HG03025 (cell line): Measurements from ENCODE around the gene HOXC12.

Experiments
- ATAC-seq: cut with Tn5 transposase; IDR thresholded peaks from one replicate; pipeline ENCODE4 v1.9.1; 2021; ENCODE audit warnings: mild to moderate bottlenecking, moderate library complexity; ENCODE audit not compliant: unreplicated experiment, low FRiP score

The HOXC12 gene

DNA sequence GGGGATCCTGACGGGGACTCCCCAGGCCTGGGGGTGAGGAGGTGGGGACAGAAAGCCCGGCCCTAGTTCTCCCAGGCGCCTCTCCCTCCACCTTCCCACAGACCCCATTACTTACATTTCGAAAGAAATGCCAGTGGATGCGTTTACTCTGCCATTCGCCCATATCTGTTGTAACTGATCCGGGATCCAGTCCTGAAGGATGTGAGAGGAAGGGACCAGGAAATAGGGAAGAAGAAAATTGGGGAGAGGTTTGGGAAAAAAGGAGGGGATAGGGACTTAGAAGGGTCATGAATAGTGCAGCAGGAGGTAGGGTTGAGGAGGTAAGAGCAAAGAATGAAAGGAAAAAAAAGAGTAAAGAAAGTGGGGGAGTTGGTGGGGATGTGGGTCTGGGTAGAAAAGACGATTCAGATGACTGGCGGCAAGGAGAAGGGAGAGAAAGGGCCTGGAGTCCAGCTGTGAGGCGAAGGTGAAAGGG, 1.1 kb downstream of the HOXC12 start:
- ATAC-seq: no peak

DNA sequence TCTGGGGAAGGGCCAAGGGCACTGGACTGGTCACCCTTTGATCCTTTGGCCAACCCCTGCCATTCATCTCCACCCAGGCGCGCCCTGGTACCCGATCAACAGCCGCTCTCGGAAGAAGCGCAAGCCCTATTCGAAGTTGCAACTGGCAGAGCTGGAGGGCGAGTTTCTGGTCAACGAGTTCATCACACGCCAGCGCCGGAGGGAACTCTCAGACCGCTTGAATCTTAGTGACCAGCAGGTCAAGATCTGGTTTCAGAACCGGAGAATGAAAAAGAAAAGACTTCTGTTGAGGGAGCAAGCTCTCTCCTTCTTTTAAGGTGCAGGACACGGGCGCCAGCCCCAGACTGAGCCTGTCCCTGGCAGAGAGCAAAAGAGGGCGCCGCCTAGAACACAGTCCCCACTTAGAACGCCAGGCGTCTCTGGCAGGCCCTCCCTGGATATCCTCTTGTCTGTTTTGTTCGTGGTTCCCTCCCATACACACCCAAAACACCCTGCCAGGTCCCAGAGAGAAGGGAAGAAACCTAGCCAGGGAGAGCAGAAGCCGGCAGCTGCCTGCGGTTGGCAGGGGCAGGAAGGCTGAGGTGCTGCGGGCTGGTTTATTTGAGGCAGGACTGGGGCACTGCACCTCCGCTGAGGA, 1.7 kb downstream of the HOXC12 start:
- ATAC-seq: no peak

DNA sequence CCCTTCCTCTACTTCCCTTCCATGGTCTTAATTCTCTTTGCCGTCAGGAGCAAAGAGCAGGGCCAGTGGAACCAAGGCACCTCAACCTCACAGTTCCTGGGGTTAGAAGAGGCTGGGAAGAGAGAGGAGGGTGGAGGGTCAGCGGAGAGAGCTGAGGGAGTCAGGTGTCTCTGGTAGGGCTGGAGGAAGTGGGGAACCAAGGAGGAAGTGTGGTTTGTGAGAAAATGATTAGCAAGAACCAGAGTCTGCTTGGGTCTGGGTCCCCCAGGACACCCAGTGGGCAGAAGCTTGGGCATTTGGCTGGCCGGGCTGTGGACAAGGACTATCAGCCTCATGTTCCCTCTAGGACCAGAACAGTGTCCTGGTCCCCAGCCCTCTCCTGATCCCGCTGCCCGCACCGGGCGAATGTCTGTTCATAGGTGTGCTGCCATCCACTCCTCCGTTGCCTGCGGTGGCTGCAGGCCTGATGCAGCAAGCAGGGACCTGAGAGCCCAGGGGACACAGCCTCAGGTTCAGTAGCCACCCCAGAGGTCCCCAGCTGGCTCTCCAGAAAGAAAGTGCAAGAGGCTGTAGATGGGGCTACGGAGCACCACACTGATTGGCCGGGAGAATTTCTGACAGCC, 2.3 kb downstream of the HOXC12 start:
- no peak for ATAC-seq

DNA sequence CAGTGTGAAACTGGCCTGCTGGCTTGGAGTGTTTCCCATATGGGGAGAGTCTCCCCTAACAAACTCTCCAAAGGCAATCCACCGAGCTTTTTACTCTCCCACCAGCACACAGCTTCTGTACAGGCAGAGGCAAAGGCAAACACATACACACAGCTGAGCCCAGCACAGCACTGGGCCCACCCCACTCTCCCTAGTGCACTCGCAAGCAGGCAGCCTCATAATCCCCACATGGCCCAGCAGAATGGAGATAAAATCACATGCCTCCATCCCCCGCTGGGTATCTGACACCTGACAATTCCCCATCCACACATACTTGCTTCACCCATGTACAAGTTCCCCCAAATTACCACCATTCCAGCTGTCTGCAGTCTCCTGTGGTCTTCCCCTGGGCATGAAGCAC, 3.4 kb downstream of the HOXC12 start:
- ATAC-seq: no peak

DNA sequence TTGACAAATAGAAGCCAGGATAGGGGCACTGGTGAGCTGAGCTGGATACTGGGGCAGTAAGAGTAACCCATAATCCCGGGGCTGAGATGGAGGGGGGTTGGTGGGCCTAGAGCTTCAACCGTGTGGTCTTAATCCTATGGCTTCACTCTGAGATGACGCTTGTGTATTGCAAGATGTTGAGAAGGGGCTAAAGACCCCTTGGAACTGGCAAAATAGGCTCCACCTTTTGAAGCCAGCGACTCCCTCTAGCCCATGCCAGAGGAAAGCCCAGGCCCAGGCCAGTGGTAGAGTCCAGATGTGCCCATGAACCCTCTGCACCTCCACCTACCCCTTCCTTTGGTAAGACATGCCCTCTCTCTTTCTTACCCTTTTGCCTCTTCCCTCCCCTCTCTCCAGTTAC, 4.6 kb downstream of the HOXC12 start:
- ATAC-seq: no peak

DNA sequence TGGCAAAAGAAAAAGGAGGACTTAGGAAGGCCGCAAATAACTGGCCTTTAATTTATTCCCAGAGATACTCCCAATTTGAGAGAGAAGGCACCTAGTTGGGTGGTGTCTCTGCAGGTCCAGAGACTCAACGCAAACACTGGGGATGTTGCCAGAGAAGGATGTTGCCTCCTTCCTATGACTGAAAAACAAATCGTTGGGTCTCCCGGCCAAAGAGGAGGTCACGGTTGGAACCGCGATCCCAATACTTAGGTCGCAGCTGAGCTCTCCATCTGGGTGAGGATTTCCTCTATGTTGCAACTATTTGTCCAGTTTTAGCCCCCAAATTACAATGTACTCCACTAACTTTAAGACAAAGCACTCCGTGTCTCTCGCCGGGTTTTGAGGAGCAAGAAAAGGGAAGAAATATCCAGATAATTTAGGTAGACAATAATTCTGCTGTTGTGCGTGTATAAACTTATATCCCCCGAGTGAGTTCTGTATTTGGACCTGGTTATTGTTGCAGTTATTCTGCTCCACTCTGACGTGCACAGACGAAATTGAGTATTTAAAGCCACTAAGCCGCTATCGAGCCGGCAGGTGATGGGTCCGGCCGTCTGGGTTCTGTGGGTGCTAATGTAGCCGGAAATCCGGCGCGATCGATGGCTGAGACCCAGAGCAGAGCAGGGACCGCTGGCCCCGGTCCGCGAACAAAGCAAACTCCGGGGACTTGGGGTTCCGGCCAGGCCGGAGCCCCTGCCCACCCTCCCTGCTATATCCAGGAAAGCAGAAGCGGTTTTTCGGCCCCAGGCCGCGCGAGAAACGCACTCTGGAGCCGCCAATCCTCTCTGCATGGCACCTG, 5.7 kb downstream of the HOXC12 start:
- no peak for ATAC-seq

DNA sequence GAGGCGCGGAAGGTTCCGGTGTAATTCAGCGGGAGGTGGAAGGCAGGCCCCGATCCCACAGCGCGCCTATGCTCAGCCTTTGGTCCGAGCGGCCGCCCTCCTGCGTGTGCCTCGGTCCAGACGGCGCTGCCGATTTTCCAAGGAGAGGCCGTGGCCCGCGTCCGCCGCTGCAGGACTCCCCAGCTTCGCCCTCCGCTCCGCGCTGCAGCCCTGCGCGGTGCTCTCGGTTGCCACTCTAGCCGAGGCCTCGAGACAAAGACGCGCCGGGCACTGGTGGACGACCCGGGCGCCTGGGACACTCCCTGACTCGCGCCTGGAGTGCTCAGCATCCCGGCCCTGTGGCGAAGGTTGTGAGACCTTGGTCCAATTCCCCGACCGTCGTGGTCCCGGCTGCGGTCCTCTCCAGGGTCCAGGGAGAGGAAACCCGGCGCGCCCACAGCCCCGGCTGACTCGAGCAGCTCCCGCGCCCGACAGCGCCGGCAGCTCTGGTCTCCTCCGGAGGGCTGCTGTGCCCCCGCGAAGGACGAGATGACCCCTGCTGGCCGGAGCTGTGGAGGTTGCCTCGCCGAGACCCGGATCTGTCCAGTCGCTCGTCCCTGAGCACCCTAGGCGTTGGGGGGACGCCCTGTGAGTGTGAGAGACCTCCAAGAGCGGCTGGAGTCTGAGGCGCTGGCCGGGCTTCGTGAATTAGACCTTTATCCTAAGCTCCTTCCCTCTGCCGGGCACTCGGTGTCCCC, 6.5 kb downstream of the HOXC12 start:
- ATAC-seq: no peak

DNA sequence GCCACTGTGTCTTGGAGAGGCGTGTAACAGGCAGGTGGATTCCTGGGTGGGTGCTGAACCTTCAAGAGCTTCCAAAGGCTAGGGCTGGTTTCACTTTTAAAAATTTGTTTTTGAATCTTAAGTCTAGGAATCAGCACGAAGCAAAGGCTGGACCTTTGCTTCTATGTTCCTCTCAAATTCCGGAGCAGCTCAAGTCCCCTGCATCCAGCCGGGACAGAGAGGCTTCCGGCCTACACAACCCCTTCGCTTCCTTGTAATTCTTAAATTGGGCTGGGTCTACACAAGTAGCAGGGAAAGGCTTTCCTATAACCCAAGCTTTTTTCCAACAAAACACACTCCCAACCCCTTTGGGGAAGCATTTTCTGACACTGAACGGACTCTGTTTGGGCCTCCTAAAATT, 8.3 kb downstream of the HOXC12 start:
- no peak for ATAC-seq

DNA sequence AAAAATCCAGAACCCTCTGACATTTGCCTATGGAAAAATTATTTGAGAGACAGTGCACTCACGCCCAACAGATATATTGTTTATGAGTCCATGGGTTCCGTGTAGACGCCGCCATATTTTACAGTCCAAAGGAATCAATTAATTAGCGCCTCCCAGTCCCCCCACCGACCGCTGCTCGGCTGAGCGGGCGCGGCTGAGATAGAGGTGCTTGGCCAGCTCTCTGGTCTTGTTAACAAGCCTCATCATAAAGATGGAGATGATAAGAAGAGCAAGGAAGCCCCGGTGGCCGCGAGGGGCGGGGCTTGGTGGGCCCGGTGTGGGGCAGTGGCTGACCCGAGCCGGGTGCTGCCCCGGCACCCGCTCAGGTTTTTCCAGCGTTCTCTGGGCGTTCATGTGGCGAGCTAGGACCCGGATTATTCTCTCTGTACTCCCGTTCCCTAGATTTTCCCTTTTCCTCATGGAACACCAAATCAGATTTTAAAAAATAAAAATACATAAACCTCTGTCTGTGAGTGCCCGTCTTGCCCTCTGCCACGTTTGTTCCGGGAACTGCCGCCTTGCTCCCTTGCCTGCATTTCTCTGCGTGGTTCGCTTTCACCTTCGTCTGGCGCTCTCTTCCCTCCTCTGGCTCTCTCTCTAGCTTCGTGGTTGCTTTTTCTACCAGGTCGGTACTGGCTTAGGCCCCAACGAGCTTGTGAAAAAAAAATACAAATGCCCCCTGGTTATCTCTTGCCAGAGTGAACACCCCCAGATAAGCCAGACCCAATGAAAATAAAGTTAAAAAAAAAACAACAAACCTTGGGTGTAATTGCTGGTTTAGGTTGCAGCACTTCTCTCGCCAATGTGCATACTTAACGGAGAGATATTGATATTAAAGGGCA, 9.0 kb downstream of the HOXC12 start:
- no peak for ATAC-seq

DNA sequence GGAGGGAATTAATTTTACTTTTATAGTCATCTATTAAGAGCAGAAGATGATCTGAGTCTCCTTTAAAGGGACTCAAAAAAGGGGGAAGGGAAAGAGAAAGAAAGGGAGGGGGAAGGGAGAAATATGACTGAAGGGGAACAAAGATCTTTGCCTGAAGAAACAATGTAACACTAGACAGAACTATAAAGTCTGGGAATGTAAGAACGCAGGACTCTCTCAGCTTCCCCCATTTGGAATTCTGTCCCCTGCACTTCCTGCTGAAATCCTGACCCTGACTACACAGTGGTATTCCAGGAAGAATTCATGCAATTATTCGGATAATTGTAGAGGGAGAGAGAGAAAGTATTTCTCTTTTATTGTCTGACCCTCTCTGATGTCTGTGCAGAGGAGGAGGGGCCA, 9.6 kb downstream of the HOXC12 start:
- no peak for ATAC-seq

DNA sequence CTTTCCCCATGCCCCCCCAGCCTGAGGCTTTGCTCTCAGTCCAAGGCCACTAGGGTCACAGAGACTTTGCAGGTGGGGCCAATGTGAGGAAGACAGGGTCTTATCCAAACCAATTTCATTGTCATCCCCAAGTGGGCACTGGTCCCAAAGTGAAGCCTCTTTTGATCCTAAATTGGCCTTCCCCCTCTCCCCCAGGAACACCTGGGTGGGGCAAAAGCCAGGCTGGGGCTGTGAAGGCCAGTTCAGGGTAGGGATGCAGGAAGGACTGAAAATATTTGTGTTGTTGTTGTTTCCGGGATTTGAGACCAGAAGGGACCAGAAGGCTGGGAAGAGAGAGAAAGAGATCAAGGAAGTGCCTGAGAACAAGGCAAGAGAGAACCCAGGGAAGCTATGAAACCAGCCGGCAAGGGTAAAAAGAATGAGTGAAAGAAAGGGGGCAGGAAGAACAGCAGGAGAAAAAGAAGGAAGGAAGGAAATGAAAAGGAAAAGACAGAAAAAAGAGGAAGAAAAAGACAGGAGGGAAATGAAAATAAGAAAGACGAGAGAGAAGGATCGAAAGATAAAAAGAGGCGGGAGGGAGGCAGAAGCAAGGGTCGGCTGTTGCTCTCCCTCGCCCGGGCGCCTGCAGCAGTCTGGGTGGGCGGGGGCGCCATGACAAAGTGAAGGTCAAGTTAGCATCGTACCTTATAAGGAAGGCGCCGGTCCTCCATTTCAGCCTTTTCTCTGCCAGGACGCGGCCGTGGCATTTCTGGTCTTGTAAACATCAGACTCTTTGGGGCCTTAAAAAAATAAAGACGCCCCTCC, 10.8 kb downstream of the HOXC12 start:
- no peak for ATAC-seq

DNA sequence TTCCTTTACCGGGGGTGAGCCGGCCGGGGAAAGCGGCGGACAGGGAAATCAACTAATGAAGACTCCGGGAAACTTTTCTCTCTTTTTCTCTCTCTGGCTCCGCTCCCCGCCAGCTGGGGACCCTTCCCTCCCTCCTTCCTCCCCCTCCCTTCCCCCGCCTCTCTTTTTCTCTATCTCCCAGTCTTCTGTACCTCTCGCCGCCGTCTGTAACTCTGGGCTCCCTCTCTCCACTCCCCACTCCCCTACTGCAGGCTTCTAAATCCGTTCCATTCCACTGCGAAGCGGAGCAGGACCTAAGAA, 11.3 kb downstream of the HOXC12 start:
- no peak for ATAC-seq

DNA sequence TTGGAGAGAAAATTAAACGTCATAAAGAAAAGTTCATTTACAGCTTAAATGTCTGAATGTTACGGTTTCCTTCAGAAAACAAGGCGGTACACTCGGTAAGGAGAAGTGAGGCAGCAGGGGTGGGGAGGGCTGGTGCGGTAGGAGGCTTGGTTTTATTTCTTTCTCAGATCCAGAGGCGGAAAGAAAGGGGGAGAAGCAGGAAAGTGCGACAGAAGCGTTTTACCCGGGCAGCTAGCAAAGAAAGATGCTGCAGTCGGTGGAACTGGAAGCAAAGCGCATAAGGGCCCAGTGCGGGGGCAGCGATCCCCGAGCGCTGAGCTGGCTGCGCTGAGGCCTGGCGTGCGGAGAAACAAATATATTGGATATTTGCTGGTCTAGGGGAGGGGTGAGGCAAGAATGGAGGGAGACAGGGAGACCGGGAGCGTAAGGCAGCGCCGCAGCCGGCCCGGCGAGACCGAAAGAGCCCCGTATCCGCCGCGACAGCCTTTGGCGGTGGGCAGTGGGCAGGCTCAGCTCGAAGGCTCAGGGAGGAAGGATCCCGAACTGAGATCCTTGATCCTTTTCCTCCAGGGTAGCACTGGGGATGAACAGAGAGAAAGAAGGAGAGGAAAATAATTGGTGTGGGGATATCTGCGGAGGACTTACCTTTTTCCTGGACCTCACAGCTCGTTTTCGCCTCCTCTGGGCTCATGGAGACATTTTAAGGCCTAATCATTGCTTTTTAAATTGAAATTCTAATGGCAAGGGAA, 11.9 kb downstream of the HOXC12 start:
- no peak for ATAC-seq

DNA sequence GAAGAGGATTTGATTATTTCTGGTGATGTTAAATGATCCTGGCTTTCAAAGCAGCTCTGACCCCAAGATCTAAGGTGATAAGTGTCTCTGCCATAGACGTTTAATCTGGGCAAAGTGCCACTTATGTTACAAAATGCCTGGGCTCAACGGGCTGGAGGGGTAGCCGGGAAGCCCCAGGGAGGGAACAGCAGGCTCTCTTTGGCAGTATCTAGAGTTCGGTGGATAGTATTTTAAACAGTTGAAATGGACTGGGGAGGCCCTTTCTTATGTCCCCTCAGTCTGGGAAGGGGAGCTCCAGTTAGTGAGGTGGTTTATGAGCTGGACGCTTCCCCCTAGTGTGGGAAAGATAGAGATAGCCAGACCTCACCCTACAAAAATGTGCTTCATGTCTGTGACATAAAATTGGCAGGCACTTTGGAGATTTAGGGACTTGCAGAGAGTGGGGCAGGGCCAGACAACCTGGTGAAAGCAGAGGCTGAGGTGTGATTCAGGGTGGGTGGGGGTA, 12.8 kb downstream of the HOXC12 start:
- ATAC-seq: no peak

DNA sequence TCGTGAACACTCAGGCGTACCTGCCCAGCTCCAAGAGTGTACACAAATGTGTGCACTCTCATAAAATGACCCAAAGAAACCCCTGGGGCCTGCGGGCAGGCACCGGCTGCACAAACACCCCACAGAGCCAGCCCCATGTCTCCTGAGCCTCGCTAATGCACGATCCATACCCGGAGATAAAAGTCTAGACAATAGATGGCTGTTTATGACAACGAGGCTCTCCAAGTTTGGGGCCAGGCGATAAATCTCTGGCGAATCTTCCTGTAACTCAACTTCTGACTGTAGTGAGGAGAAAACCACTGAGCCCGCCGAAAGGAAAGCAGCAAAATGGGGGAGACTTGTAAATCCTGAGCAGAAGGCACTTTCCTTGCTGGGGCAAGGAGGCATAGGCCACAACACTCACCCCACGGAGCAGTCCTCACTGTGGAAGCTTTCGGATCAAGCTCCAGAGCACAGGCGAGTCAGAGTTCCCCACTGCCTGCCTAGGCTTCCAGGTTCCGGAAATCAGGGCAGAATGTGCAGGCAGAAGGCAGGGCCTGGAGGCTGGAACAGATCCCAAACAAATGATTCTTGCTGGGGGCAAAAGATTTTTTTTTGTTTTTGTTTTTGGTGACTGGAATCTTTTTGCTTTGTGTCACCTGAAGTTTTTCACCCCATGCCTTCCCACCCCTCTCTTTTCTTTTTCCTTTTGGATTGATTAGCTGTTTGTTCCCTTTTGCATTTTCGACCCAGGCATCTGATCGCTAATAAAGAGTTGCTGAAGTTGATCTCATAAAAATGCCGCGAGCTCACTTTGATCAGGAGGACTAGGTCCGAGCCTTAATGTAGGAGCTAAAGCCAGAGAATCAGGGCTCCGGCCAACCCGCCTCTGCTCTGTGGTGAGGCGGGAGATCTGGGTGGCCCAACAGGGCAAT, 13.8 kb downstream of the HOXC12 start:
- ATAC-seq: no peak

DNA sequence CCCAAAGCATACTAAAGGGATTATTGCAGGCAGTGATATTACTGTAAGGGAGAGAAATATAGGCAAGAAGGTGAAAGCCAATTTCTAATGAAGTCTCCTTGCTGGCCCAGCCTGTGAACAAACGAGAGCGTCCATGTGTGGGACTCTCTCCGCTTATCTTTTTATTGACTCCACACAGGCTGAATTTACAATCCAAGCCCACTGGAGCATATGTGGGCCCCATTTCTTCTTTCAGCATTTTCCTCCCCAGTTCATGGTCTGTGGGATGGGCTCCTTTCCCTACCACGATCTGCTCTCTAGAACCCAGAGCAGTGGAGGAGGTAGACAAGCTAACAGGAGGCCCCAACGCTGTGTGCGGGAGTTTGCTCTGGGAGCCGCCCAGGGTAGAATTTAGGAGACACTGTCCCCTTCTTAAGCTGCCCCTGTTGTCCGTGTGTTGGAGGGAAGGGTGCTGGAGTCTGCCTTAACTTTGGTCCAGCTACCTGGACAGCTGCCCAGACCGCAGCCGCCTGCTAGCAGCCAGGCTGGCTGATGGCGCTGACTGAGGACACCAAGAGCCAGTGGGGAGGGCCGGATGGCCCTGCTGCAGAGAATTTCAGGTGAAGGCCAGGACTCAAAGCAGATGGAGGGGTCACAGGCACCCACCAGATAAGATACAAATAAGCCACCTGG, 15.0 kb downstream of the HOXC12 start:
- no peak for ATAC-seq

DNA sequence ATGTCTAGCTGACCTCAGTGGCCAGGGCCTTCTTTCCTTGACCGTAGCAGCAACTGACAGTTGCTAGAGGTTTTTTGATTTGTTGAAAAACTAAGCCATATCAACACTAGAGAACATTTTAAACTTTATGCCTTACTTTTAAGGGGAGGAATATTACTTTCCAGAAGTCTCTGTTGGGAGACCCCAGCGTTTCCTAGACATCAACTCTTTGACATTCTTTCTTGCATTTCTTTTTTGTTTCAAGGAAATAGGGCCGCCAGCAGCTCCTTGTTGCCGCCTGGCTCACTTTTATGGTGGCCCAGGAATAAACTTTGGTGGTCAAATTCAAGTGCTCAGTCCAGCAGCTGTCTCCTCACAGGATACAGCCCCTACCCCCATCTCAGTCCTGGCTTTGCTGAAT, 15.7 kb downstream of the HOXC12 start:
- ATAC-seq: no peak
